Measurements from ENCODE around the gene KAT2A.

KAT2A gene

DNA sequence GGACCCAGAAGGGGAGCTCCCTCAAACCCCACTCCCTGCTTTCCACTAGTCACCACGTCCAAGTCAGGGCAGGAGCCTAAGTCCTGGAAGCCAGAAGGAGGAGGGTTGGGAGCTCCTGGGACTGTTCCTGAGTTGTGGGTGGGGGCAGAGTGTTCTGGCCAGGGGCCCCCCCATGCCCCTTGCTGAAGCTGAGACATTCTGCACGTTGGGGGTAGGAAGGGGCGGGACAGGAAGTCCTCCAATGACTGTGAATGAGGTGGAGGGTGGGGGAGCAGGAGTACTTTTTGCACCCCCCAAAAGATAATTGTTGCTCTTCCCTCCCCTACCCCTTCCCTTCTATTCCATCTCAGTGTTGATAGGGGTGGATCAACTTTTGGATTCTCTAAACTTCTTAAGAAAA is 49.4 kb downstream of the KAT2A start (continued):
- TF ChIP-seq, protein P1, sequence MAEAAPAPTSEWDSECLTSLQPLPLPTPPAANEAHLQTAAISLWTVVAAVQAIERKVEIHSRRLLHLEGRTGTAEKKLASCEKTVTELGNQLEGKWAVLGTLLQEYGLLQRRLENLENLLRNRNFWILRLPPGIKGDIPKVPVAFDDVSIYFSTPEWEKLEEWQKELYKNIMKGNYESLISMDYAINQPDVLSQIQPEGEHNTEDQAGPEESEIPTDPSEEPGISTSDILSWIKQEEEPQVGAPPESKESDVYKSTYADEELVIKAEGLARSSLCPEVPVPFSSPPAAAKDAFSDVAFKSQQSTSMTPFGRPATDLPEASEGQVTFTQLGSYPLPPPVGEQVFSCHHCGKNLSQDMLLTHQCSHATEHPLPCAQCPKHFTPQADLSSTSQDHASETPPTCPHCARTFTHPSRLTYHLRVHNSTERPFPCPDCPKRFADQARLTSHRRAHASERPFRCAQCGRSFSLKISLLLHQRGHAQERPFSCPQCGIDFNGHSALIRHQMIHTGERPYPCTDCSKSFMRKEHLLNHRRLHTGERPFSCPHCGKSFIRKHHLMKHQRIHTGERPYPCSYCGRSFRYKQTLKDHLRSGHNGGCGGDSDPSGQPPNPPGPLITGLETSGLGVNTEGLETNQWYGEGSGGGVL (tag by site-specific recombination; IDR thresholded peaks at IDR 0.05) = peak; percentile 63
- TF ChIP-seq HOXA7 (CRISPR knock-in tag; IDR thresholded peaks at IDR 0.05; ENCODE audit: borderline replicate concordance) (no peak), ZNF2 (tag by site-specific recombination; IDR thresholded peaks at IDR 0.05) (no peak), ZNF404 (tag by site-specific recombination; IDR thresholded peaks at IDR 0.05) (no peak)
- TF ChIP-seq, protein P2, sequence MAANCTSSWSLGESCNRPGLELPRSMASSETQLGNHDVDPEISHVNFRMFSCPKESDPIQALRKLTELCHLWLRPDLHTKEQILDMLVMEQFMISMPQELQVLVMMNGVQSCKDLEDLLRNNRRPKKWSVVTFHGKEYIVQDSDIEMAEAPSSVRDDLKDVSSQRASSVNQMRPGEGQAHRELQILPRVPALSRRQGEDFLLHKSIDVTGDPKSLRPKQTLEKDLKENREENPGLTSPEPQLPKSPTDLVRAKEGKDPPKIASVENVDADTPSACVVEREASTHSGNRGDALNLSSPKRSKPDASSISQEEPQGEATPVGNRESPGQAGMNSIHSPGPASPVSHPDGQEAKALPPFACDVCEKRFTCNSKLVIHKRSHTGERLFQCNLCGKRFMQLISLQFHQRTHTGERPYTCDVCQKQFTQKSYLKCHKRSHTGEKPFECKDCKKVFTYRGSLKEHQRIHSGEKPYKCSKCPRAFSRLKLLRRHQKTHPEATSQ (tag by site-specific recombination; IDR thresholded peaks at IDR 0.05) = no peak
- TF ChIP-seq, protein P3, sequence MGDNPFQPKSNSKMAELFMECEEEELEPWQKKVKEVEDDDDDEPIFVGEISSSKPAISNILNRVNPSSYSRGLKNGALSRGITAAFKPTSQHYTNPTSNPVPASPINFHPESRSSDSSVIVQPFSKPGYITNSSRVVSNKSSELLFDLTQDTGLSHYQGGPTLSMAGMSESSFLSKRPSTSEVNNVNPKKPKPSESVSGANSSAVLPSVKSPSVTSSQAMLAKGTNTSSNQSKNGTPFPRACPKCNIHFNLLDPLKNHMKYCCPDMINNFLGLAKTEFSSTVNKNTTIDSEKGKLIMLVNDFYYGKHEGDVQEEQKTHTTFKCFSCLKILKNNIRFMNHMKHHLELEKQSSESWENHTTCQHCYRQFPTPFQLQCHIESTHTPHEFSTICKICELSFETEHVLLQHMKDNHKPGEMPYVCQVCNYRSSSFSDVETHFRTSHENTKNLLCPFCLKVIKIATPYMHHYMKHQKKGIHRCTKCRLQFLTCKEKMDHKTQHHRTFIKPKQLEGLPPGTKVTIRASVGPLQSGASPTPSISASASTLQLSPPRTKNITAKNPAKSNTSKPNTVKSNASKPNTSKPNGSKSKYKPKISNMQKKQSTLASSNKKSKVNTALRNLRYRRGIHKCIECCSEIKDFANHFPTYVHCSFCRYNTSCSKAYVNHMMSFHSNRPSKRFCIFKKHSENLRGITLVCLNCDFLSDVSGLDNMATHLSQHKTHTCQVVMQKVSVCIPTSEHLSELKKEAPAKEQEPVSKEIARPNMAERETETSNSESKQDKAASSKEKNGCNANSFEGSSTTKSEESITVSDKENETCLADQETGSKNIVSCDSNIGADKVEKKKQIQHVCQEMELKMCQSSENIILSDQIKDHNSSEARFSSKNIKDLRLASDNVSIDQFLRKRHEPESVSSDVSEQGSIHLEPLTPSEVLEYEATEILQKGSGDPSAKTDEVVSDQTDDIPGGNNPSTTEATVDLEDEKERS (tag by site-specific recombination; IDR thresholded peaks at IDR 0.05) = no peak
- TF ChIP-seq, protein P4, sequence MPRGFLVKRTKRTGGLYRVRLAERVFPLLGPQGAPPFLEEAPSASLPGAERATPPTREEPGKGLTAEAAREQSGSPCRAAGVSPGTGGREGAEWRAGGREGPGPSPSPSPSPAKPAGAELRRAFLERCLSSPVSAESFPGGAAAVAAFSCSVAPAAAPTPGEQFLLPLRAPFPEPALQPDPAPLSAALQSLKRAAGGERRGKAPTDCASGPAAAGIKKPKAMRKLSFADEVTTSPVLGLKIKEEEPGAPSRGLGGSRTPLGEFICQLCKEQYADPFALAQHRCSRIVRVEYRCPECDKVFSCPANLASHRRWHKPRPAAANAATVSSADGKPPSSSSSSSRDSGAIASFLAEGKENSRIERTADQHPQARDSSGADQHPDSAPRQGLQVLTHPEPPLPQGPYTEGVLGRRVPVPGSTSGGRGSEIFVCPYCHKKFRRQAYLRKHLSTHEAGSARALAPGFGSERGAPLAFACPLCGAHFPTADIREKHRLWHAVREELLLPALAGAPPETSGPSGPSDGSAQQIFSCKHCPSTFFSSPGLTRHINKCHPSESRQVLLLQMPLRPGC (tag by site-specific recombination; IDR thresholded peaks at IDR 0.05) = no peak
- TF ChIP-seq, protein P5, sequence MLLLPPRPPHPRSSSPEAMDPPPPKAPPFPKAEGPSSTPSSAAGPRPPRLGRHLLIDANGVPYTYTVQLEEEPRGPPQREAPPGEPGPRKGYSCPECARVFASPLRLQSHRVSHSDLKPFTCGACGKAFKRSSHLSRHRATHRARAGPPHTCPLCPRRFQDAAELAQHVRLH (tag by site-specific recombination; IDR thresholded peaks at IDR 0.05) = no peak

DNA sequence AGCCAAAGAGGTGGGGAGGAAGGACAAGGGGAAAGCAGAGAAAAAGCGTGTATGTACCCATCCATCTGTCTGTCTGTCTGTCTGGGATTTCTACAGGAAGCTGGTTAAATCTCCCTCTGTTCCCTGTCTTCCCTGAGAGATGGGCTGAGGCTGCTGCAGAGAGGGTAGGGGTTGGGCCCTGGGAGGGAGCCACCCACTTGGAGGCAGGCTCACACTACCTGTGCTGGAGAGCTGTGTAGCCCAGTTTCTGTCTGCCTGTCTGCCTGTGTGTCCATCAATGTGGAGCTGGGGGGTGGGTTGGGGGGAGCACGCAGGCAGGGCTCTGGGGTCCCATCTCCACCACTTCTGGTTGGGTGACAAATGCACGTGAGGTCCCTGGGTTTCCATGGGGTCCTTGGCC is 52.2 kb downstream of the KAT2A start:
- ChIA-PET CTCF (interaction anchor here (0.5 to 5.3 kb wide), 12 partner anchors 11 to 1914 kb away, joined by 3 to 132 read pairs (median 8); partner anchors contain the start of genes KAT2A, PSMC3IP and ZNF385C), POLR2A (interaction anchor here (0.6 kb wide), 1 partner anchor 11 kb away, joined by 3 read pairs; no protein-coding TSS in a partner anchor)
- Histone ChIP-seq H3K36me3 (ENCODE audit: control insufficient read depth in 2 of 2, insufficient read depth in 1 of 2, low read length in 2 of 2) (no peaks in the 10 kb centered on the region), H3K4me3 (ENCODE audit: low read depth, low read length) (no peak overlapping the region), H3K27ac (ENCODE audit: extremely low read depth, low read depth, low read length) (no peak overlapping the region), H3K9me3 (ENCODE audit: control insufficient read depth, insufficient read depth, low read depth, low read length) (no peaks in the 10 kb centered on the region), H3K4me1 (ENCODE audit: control insufficient read depth, insufficient read depth, low read length) (no peaks in the 10 kb centered on the region)
- TF ChIP-seq SP2 (tag by site-specific recombination; IDR thresholded peaks at IDR 0.05) (peak; percentile 13; the same call in 1 of the 2 replicates), ZNF747 (tag by site-specific recombination; IDR thresholded peaks at IDR 0.05) (no peak), GLIS1 (tag by site-specific recombination; IDR thresholded peaks at IDR 0.05) (peak; percentile 54)

DNA sequence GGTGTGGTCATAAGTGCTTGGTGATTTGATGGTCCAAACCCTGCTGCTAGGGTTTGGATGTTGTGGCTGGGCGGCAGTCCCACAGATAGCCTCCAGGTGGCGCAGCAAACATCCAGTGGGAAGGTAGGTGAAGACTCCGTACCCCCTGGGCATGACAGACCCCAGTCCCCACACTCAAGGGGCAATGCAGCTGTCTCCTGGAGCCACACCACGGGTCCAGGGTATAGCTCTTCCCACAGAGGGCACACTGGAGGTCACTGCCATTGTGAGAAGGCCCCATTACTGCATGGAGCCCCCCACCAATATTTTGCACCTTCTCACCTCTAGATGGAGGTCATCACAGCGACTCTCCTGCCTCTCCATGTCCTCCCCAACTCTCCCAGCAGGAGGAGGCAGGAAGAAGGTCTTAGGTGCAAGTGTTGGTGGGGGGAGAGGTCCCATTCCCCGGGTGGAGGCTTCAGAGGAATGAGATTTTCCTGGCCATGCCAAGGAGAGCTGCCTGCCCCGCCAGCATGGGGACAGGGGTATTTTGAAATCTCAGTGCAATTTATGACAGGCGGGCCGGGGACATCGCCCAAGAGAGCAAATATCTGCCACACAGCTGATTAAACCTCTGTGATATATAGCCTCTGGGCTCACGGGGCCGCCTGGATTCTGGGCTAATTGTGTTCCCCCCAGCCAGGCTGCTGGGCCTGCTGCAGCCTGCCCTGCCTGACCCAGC is 53.6 kb downstream of the KAT2A start:
- CTCF ChIA-PET = interaction anchor here (0.6 to 5.3 kb wide), 43 partner anchors 8 to 1821 kb away, joined by 3 to 132 read pairs (median 5); partner anchors contain the start of genes DHX58, DNAJC7, KAT2A and NKIRAS2
- Histone ChIP-seq H3K27ac (ENCODE audit: extremely low read depth, low read depth, low read length) (no peak overlapping the region), H3K4me3 (ENCODE audit: low read depth, low read length) (no peak overlapping the region), H3K36me3 (ENCODE audit: control insufficient read depth in 2 of 2, insufficient read depth in 1 of 2, low read length in 2 of 2) (no peaks in the 10 kb centered on the region), H3K9me3 (ENCODE audit: control insufficient read depth, insufficient read depth, low read depth, low read length) (no peaks in the 10 kb centered on the region), H3K4me1 (ENCODE audit: control insufficient read depth, insufficient read depth, low read length) (no peaks in the 10 kb centered on the region)
- POLR2A ChIA-PET = interaction anchor here (0.6 to 0.8 kb wide), 2 partner anchors 34 to 563 kb away, joined by 4 to 5 read pairs; no protein-coding TSS in a partner anchor
- peak; percentile 46 for TF ChIP-seq GLIS1 (tag by site-specific recombination; IDR thresholded peaks at IDR 0.05)
- TF ChIP-seq ZBTB8A (tag by site-specific recombination; IDR thresholded peaks at IDR 0.05) = peak; percentile 27; the same call in 1 of the 2 replicates
- TF ChIP-seq GLIS2 (tag by site-specific recombination; IDR thresholded peaks at IDR 0.05) = peak; percentile 56
- peak; percentile 46; the same call in 1 of the 2 replicates for TF ChIP-seq ZNF341 (tag by site-specific recombination; IDR thresholded peaks at IDR 0.05; ENCODE audit: low read depth)
- TF ChIP-seq ZNF654 (tag by site-specific recombination; IDR thresholded peaks at IDR 0.05; ENCODE audit: low read depth) = peak; percentile 35
- TF ChIP-seq ZNF2 (tag by site-specific recombination; IDR thresholded peaks at IDR 0.05) = peak; percentile 80
- TF ChIP-seq, protein P1 (tag by site-specific recombination; IDR thresholded peaks at IDR 0.05) = peak; percentile 60
- no peak for TF ChIP-seq ZNF433 (tag by site-specific recombination; IDR thresholded peaks at IDR 0.05; ENCODE audit: low read depth)
- TF ChIP-seq ZNF600 (tag by site-specific recombination; IDR thresholded peaks at IDR 0.05) = peak; percentile 75
- TF ChIP-seq ZIC2 (tag by site-specific recombination; IDR thresholded peaks at IDR 0.05) = peak; percentile 34; the same call in 1 of the 2 replicates
- TF ChIP-seq ZBTB17 (tag by site-specific recombination; IDR thresholded peaks at IDR 0.05) = 0 out of 2 replicates have a peak, but pooled peaks have one; percentile 44
- TF ChIP-seq ZNF302 (tag by site-specific recombination; IDR thresholded peaks at IDR 0.05; ENCODE audit: low read depth) = no peak
